Breast epithelium (tissue), 4 donors: ENCODE results near the gene NDUFB10. TPM values are rescaled to one million over a fixed set of nuclear protein-coding genes. Genes with fewer than 3 reads are reported as not detected.

ENCODE experiments used
- DNase-seq, 2 donors: peaks; one replicate each; pipeline ENCODE4 v3.0.0-alpha.2; 2019; ENCODE audit warnings: low spot score in 2 of 2
- H3K27ac ChIP-seq, 2 donors: fragments of 200-600 bp; sonication (generic) in 1 of 2; one replicate each; pipeline ENCODE4 v1.5.1; 2016 to 2019; ENCODE audit warnings: mild to moderate bottlenecking in 1 of 2
- H3K27me3 ChIP-seq, 2 donors: fragments of 200-600 bp; sonication (generic) in 1 of 2; one replicate each; pipeline versions ENCODE4 v1.5.1 to v1.6.0; 2017 to 2019; ENCODE audit warnings: control low read depth in 1 of 2, mild to moderate bottlenecking in 1 of 2
- H3K36me3 ChIP-seq: fragments of 200-600 bp; one replicate; pipeline ENCODE4 v1.5.1; 2019
- H3K4me1 ChIP-seq, 2 donors: fragments of 200-600 bp; sonication (generic); one replicate each; pipeline ENCODE4 v1.5.1; 2016 to 2019; ENCODE audit warnings: control low read depth in 1 of 2
- H3K4me3 ChIP-seq, 3 donors: fragments of 200-600 bp; sonication (generic); 1 replicate in 2 of 3; 2 replicates in 1 of 3; pipeline ENCODE4 v1.5.1; 2016 to 2019; ENCODE audit warnings: mild to moderate bottlenecking in 3 of 3, moderate library complexity in 2 of 3
- H3K9me3 ChIP-seq, 2 donors: fragments of 200-600 bp; sonication (generic) in 1 of 2; one replicate each; pipeline ENCODE4 v1.5.1; 2016 to 2019; ENCODE audit warnings: control low read depth in 1 of 2
- CTCF ChIP-seq, 3 donors: fragments of 450-650 bp; IDR thresholded peaks; one replicate each; pipeline ENCODE4 v1.5.1; 2016 to 2017; ENCODE audit warnings: antibody characterized with exemption in 3 of 3, mild to moderate bottlenecking in 3 of 3, moderate library complexity in 3 of 3
- POLR2A ChIP-seq: fragments of 450-650 bp; IDR thresholded peaks from one replicate; pipeline ENCODE4 v1.6.1; 2016; ENCODE audit warnings: antibody characterized with exemption, mild to moderate bottlenecking, moderate library complexity
- POLR2AphosphoS5 ChIP-seq, 3 donors: sonication (generic); formaldehyde crosslinking; IDR thresholded peaks; one replicate each; pipeline ENCODE4 v1.6.1; 2017; ENCODE audit warnings: antibody characterized with exemption in 3 of 3
- intact Hi-C: fragments of 100-400 bp; cut with DNase I; formaldehyde crosslinking; loops from one replicate; pipeline ENCODE4 v1.15.1; 2023; ENCODE audit warnings: low total_unique reads
- total RNA-seq, 3 donors: library from RNA; depleted of rRNA; stranded (reverse); fragments of >200 nt; gene quantifications; one replicate each; pipeline ENCODE4 v1.1.0, GENCODE V29; 2016

Gene NDUFB10
- total RNA-seq, 3 donors from 2014 or later, result 114 to 233 (median 144) TPM

- Histone ChIP-seq H3K4me1 (peaks cover 0 to 10% of the 10 kb centered on the region in 2 donors), H3K9me3 (no peaks in the 10 kb centered on the region), H3K36me3 (no peaks in the 10 kb centered on the region), H3K27me3 (no peaks in the 10 kb centered on the region), H3K4me3 (no peak overlapping the region), H3K27ac (no peak overlapping the region)
- intact Hi-C loops, result no loop called here
- no peak for DNase-seq
- TF ChIP-seq POLR2A, result no peak
- TF ChIP-seq CTCF (IDR thresholded peaks at IDR 0.05), result no peak
- no peak for TF ChIP-seq POLR2AphosphoS5 (IDR thresholded peaks at IDR 0.05)
Measured at GRCh38 chr16:1944612-1945199, 14.6 kb upstream of the NDUFB10 start.

DNA sequence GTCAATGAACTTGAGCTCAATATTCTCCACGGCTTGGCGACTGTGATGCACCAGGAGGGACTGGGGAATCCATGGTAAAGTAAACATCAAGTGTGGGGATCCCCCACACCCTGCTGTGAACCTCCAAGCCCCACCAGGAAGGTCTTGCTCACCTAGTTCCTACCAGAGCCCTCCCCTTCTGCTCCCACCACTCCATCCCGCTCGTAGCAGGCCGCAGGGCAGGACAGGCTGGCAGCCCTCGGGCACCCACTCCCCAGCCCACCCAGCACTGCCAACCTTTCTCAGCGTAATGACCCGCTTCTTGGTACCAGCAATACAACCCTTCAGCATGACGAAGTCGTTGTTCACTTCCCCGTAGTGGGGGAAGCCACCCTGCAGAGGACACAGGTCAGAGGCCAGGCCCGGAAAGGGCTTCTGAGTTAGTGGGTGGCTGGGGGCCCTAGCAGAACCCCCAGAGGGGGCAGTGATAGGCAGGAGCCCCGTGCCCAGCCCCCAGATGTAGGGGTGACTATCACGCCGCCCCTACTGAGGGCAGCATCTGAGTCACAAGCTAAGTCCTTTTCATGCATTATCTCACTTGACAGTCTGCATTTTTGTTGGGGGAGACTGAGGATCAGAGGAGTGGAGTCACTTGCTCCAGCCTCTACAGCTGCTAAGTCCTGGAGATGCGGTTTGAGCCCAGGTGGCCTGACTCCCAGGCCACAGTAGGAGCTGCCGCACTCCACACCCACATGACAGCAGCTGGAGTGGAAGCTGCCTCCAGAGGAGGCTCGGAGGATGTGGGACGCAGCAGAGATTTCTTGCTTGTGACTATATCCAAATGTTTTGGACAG is 13.6 kb upstream of the NDUFB10 start:
- no peak overlapping the region for H3K4me3 ChIP-seq
- no peaks in the 10 kb centered on the region for H3K36me3 ChIP-seq
- TF ChIP-seq CTCF (IDR thresholded peaks at IDR 0.05) (no peak), POLR2AphosphoS5 (IDR thresholded peaks at IDR 0.05) (no peak), POLR2A (no peak)
- no peak for DNase-seq
- peaks cover 0 to 10% of the 10 kb centered on the region in 2 donors for H3K4me1 ChIP-seq
- intact Hi-C loops, result no loop called here
- no peaks in the 10 kb centered on the region for H3K27me3 ChIP-seq
- H3K9me3 ChIP-seq, result no peaks in the 10 kb centered on the region
- no peak overlapping the region for H3K27ac ChIP-seq

GRCh38 chr16:1946495-1947368 is 12.6 kb upstream of the NDUFB10 start:
- Histone ChIP-seq H3K9me3 (no peaks in the 10 kb centered on the region), H3K27ac (no peak overlapping the region), H3K27me3 (no peaks in the 10 kb centered on the region), H3K36me3 (no peaks in the 10 kb centered on the region), H3K4me3 (no peak overlapping the region), H3K4me1 (peaks cover 0 to 9% of the 10 kb centered on the region in 2 donors)
- TF ChIP-seq POLR2A (no peak), CTCF (IDR thresholded peaks at IDR 0.05) (no peak)
- DNase-seq, result no peak
- intact Hi-C loops, result no loop called here

GRCh38 chr16:1947369-1947670 is 12.0 kb upstream of the NDUFB10 start:
- no peak overlapping the region for H3K27ac ChIP-seq
- no peak overlapping the region for H3K4me3 ChIP-seq
- H3K4me1 ChIP-seq, result peaks cover 0 to 3% of the 10 kb centered on the region in 2 donors
- no peaks in the 10 kb centered on the region for H3K27me3 ChIP-seq
- no peaks in the 10 kb centered on the region for H3K36me3 ChIP-seq
- intact Hi-C loops, result no loop called here
- no peak for DNase-seq
- TF ChIP-seq CTCF (IDR thresholded peaks at IDR 0.05), result no peak
- no peak for TF ChIP-seq POLR2A
- no peak for TF ChIP-seq POLR2AphosphoS5 (IDR thresholded peaks at IDR 0.05)
- no peaks in the 10 kb centered on the region for H3K9me3 ChIP-seq

- intact Hi-C loops, result no loop called here
- H3K36me3 ChIP-seq, result no peaks in the 10 kb centered on the region
- DNase-seq, result no peak
- H3K9me3 ChIP-seq, result no peaks in the 10 kb centered on the region
- no peak overlapping the region for H3K27ac ChIP-seq
- no peaks in the 10 kb centered on the region for H3K27me3 ChIP-seq
- H3K4me1 ChIP-seq, result no peaks in the 10 kb centered on the region
- no peak for TF ChIP-seq POLR2A
- no peak for TF ChIP-seq CTCF (IDR thresholded peaks at IDR 0.05)
- TF ChIP-seq POLR2AphosphoS5 (IDR thresholded peaks at IDR 0.05), result no peak
- H3K4me3 ChIP-seq, result no peak overlapping the region
Measured at GRCh38 chr16:1949507-1949906, 9.8 kb upstream of the NDUFB10 start.
